ENCODE results near the gene TBL1X.

Gene TBL1X

DNA sequence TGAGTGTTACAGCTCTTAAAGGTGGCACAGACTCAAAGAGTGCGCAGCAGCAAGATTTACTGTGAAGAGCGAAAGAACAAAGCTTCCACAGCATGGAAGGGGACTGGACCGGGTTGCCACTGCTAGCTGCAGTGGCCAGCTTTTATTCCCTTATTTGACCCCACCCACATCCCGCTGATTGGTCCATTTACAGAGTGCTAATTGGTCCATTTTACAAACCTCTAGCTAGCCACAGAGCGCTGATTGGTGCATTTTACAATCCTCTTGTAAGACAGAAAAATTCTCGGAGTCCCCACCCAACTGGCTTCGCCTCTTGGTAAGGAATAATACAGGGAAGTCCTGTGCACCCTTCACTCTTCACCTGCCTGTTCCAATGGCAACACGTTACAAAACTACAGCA, 319.5 kb downstream of the TBL1X start:
- DNase-seq, result no peak

DNA sequence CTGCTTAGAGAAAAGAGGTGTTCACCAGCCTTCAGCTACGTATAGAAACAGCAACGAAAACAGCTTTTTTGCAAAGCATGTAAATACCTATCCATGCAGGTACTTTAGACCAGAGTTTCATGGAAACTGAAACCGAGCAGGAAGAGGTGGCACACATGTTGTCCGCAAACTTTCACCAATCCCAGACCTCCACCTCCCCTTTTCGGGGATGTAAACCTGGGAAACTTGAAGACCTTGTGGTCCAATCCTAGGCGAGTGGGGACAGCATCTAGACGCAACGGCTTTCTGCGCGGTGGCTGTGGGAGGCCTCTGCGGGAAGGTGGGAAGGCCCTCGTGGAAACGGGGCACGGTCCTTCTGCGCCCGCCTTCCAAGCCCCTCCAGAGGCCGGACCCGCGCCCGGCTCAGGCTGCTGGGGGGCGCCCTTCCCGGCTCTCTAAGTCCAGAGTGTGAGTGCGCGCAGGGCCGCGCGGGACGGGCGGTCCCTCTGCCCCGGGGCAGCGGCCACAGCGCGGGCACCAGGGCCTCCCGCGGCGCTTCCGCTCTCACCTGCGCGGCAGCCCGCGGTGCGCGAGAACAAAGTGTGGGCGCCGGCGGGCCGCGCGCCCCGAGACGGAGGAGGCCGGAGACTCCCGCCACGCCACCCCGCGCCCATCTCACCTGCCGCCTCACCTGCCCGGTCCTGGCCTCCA, 320.5 kb downstream of the TBL1X start:
- no peak for DNase-seq

DNA sequence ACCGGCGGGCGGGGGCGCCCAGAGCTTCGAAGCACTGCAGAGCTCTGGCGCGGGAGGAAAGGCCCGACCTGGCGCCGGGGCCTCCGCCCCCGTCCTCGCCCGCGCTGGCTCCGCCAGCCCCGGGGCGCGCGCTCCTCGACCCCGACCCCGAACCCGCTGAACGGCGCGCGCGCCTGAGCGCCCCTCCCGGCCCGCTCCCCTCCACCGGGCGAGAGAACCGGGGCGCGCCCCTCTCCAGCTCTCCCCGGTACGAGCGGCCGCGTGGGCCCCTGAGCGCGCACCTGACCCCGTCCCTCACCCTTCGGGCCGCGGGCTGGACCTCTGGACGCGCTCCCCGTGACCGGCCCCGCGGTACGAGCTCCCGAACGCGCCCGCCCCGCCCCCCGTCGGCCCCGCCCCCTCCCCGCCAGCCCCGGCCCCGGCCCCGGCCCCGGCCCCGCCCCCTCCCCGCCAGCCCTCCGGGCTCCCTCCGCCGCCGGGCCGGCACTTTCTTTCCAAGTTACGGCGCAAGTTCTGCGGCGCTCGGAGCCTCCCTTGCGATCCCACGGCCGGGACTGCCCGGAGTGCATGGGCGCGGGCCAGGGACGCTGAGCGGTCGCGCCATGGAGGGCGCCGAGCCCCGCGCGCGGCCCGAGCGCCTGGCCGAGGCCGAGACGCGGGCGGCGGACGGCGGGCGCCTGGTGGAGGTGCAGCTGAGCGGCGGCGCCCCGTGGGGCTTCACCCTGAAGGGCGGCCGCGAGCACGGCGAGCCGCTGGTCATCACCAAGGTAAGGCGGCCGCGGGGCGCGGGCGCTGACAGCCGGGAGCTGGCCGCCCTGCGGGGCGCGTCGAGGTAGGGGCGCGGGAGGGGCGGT, 321.3 kb downstream of the TBL1X start, which contains the start of gene SHROOM2:
Gene SHROOM2, plus strand, starts transcription at position 486 of the 854 bp plus-strand sequence. Its CDS starts 117 bp downstream, at position 603.
- no peak for DNase-seq

DNA sequence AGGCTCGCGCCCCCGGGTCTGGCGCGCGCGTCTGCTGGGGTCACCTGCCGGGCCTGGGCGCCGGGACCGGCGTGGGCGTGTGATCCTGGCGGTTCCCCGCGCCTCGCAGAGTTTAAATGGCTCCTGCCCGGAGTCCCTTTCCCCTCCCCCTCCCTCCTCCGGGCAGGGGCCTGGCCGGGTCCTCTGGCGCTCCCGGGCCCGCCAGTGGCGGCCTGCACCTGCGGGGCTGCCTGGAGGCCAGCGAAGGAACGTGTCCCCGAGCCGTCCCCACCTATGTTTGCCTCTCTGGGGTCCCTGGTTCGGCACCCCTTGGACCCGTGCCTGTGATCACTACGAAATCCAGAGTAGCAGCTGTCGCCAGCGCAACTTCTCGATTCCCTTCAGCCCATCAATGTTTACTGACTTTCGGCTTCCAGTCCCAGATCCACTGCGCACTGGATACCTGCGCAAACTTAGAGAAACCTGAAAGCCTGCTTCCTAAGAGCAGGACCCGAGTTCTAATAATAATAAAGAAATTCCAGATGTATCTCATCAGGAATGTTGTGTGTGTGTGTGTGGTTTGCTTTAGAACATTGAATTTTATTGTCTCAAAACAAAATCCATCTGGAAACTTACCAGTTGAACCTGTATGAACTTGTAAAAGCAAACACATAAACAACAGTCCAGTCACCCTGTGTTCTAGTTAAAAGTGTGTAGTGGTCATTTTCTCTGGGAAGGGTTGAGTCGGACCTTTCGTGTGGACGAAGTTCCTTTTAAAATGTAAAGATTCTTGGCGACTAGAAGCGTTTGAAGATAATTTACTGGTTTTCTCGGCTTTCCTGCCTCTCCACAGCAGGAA, 322.2 kb downstream of the TBL1X start:
- no peak for DNase-seq

DNA sequence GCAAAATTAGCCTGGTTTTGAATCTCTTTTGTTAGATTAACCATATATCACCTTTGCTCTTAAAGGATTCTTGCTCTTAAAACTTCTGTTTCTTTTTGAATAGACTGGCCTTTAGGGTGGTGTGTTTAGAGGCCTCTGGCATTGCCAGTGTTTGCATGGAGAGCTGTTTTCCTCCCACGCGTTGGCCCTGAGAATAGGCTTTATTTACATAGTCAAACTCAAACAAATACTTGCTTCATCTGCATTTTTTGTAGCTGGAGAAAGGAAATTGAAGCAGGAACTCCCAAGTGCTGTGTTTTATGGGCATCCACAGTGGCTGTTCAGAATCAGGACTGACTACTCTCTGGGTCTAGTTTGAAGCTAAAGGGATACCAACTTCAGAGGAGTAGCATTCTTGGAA, 324.1 kb downstream of the TBL1X start:
- DNase-seq, result no peak

DNA sequence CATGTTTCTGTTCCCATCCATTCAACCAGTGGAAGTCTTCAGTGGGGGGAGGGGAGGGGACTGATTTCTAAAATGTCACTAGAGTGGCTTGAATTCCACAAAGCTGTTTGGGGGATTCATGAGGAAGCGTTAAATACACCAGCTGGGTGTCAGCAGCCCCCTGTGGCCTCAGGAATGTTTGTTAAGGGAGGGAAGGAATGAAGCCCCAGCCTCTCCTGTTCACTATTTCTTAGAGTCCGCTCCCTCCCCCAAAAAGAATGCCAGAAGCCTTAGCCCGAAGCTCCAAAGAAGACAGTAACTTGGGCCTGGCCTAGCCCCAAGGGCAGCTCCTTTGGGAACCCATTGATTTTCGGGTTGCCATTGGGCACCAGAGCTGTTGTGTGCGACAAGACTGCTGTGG, 324.7 kb downstream of the TBL1X start:
- no peak for DNase-seq

All from KG1 (cell line).